IMR-90 (cell line): ENCODE results near the gene LHFPL6.

Source experiments
- BHLHE40 ChIP-seq: fragments of 150-350 bp; IDR thresholded peaks from 2 replicates; pipeline ENCODE4 v1.6.1; 2016; ENCODE audit warnings: mild to moderate bottlenecking, low read depth, low read length
- CEBPB ChIP-seq: IDR thresholded peaks from 2 replicates; pipeline ENCODE4 v1.6.1; 2012; ENCODE audit warnings: low read depth, low read length, improper control_type of control experiment
- FOS ChIP-seq: fragments of 150-350 bp; IDR thresholded peaks from 2 replicates; pipeline ENCODE4 v1.6.1; 2016; ENCODE audit warnings: low read depth, low read length
- MAFK ChIP-seq: IDR thresholded peaks from 2 replicates; pipeline ENCODE4 v1.6.1; 2012; ENCODE audit warnings: low read depth, low read length, improper control_type of control experiment
- MAZ ChIP-seq: IDR thresholded peaks from 2 replicates; pipeline ENCODE4 v1.6.1; 2012; ENCODE audit warnings: low read depth, mild to moderate bottlenecking, low read length, improper control_type of control experiment, moderate library complexity, borderline replicate concordance
- MXI1 ChIP-seq: IDR thresholded peaks from 2 replicates; pipeline ENCODE4 v1.6.1; 2012; ENCODE audit warnings: low read depth, mild to moderate bottlenecking, low read length, moderate library complexity, borderline replicate concordance
- POLR2A ChIP-seq: IDR thresholded peaks from 2 replicates; pipeline ENCODE4 v1.6.1; 2012; ENCODE audit warnings: mild to moderate bottlenecking, low read depth, low read length
- RAD21 ChIP-seq: IDR thresholded peaks from 2 replicates; pipeline ENCODE4 v1.6.1; 2012; ENCODE audit warnings: low read length, improper control_type of control experiment
- RCOR1 ChIP-seq: IDR thresholded peaks from 2 replicates; pipeline ENCODE4 v1.6.1; 2012; ENCODE audit warnings: mild to moderate bottlenecking, low read length, improper control_type of control experiment; ENCODE audit not compliant: insufficient replicate concordance
- RFX5 ChIP-seq: IDR thresholded peaks from 2 replicates; pipeline ENCODE4 v1.8.0; 2012; ENCODE audit warnings: low read depth, mild to moderate bottlenecking, low read length, moderate library complexity
- SMC3 ChIP-seq: fragments of 150-350 bp; IDR thresholded peaks from 2 replicates; pipeline ENCODE4 v1.6.1; 2016; ENCODE audit warnings: low read depth, mild to moderate bottlenecking, antibody characterized with exemption, low read length, moderate library complexity
- TF ChIP-seq, protein P1 (sequence below): conservative IDR thresholded peaks from 2 replicates; pipeline ENCODE4 v1.5.1; 2012; ENCODE audit warnings: mild to moderate bottlenecking, low read depth, low read length, improper control_type of control experiment
- TF ChIP-seq, protein P2 (sequence below): fragments of 150-350 bp; IDR thresholded peaks from 2 replicates; pipeline ENCODE4 v1.6.1; 2016; ENCODE audit warnings: low read depth, mild to moderate bottlenecking, low read length, moderate library complexity, borderline replicate concordance

DNA sequence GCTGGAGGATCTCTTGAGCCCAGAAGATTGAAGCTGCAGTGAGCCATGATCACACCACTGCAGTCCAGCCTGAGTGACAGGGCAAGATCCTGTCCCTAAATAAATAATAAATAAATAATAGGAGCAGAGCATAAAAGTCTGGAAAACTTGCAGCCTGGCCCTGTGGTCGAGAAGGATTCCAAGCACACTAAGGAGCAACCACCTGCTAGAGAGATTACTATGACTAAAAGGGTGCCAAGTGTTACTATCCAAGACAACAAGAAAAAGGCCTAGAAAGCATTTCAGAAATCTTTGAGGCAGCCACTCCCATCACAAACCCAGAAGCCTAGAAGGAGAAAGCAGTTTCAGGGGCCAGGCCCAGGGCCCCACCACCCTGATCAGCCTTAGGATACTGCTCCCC, 46.1 kb downstream of the LHFPL6 start:
- no peak for TF ChIP-seq POLR2A
- TF ChIP-seq, protein P1, sequence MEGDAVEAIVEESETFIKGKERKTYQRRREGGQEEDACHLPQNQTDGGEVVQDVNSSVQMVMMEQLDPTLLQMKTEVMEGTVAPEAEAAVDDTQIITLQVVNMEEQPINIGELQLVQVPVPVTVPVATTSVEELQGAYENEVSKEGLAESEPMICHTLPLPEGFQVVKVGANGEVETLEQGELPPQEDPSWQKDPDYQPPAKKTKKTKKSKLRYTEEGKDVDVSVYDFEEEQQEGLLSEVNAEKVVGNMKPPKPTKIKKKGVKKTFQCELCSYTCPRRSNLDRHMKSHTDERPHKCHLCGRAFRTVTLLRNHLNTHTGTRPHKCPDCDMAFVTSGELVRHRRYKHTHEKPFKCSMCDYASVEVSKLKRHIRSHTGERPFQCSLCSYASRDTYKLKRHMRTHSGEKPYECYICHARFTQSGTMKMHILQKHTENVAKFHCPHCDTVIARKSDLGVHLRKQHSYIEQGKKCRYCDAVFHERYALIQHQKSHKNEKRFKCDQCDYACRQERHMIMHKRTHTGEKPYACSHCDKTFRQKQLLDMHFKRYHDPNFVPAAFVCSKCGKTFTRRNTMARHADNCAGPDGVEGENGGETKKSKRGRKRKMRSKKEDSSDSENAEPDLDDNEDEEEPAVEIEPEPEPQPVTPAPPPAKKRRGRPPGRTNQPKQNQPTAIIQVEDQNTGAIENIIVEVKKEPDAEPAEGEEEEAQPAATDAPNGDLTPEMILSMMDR = no peak
- TF ChIP-seq RAD21 = no peak
- TF ChIP-seq FOS = no peak
- TF ChIP-seq CEBPB = no peak
- TF ChIP-seq BHLHE40 = no peak
- no peak for TF ChIP-seq MAZ
- no peak for TF ChIP-seq RCOR1
- TF ChIP-seq MAFK = no peak
- TF ChIP-seq, protein P2, sequence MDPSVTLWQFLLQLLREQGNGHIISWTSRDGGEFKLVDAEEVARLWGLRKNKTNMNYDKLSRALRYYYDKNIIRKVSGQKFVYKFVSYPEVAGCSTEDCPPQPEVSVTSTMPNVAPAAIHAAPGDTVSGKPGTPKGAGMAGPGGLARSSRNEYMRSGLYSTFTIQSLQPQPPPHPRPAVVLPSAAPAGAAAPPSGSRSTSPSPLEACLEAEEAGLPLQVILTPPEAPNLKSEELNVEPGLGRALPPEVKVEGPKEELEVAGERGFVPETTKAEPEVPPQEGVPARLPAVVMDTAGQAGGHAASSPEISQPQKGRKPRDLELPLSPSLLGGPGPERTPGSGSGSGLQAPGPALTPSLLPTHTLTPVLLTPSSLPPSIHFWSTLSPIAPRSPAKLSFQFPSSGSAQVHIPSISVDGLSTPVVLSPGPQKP = no peak
- no peak for TF ChIP-seq RFX5
- TF ChIP-seq MXI1 = no peak
- no peak for TF ChIP-seq SMC3
